NCI-H2196 treated with DMSO at 0.1 percent for 48 hours (cell line): ENCODE results near the gene GDNF.
"Not testable (repeated sequence)": the region's sequence is repeated elsewhere in the genome, so short reads cannot be mapped to it uniquely, and the experiment has no call there.

Experiments used
- DNase-seq: peaks from one replicate; lab custom pipeline; 2025; ENCODE audit not compliant: unreplicated experiment; lab: John Stamatoyannopoulos, UW

GDNF gene

DNA sequence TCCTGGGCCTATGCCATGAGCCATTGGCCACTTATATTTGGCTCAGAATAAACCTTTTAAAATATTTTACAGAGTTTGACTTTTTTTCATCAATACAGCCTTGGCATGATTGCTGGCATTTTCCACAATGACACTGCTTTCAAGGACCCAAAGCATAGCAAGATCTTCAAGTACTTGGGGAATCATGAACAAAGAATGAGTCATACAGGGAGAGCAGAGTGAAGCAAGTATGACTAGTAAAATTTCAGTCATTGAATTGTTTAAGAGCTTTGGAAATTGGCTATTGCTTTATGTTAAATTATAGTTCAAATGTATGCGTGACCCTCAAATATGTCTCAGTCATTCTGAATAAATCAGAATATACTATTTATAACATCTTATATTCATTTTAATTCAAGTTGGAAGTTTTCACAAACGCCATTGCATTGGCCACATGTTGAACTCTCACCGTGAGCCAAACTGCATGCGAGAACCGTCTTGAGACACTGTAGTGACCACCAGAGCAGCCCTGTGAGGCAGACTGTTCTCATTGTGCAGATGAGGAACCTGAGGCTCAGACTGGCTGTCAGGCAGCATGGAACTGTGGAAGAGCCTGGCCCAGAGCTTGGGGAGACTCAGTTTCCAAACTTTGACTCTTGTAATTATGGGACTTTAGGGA lies 52.9 kb downstream of the GDNF start:
- no peak for DNase-seq

DNA sequence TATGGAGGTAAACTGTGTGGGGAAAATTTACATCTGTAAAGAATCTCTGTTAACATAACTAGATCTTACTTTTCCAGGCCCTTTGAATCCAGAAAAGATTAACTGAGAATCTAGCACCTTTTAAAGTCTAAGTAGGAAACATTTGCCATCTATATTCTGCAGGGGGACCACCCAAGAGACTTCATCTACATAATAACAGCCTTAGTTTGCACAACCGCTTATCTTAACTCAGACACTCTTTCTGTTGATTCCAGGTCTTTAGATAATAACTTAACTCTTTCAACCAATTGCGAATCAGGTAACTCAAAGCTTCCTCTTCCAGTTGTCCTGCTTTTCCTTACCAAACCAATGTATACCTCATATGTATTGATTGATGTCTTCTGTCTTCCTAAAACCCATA lies 53.4 kb downstream of the GDNF start:
- DNase-seq: no peak

DNA sequence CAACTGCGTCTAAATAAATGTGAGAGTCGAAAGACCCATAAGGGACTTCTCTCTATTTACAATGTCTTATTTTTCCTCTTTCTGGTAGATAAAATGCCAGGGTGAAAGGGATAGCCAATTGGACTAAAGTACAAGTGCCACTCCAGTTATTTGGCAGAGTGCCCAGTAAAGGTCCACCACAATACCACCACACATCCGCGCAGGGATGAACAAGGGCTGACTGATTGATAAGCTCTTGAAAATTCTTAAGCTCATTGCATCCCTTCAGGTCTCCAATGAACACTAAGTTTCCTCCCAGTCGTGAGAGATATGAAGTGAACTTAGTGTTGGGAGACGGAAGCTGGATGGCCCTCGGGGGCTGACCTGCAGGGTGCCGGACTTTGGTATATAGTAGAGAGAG lies 58.4 kb downstream of the GDNF start:
- DNase-seq: not testable (repeated sequence)

DNA sequence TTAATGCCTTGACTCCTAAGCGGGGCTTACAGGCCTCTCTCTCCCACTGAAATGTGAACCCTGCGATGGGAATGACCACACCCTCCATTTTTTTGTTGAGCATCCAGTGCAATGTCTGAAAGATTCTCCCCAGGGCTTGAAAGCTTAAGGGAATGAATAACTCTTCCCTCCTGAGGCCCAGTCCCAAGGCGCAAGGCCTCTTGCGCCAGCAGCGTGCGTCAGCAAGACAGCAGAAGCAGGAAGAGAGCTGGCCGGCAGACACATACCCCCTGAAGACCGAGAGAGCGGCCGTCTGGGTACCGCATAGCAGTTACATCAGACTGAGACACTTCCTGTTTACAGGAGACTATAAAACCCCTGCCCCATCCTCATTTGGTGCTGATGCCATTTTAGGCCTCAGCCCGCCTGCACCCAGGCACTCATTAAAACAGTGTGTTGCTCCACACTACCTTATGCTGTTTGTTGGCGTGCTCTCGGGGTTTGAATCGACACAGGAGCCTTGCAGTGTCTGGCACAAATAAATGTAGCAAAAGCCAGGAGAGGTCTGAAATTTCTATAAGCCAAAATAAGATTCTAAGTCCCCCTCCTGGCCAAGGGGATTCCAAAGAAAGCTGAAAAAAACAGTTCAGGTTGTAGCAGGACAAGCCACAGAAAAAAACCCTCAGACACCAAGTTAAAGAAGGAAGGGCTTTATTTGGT lies 62.3 kb downstream of the GDNF start:
- DNase-seq: no peak

DNA sequence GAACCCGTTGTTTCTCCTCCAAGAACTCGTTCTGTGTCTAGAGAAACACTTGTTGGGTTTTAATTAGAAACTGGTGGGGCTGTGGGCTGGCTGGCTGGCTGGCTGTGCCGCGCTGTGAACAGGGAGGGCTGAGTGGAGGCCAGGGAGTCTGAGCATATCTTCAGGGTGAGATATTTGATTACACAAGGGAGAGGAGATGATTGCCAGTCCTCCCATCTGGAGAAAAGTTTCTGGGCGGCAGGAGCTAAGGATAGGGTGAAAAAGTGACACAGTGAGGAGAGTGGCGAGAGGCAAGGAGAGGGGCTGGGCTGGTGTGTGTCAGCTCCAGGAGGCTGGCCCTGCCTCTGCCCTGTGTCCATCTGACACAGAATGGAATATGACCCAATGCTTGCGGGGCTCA lies 63.0 kb downstream of the GDNF start:
- DNase-seq: no peak

DNA sequence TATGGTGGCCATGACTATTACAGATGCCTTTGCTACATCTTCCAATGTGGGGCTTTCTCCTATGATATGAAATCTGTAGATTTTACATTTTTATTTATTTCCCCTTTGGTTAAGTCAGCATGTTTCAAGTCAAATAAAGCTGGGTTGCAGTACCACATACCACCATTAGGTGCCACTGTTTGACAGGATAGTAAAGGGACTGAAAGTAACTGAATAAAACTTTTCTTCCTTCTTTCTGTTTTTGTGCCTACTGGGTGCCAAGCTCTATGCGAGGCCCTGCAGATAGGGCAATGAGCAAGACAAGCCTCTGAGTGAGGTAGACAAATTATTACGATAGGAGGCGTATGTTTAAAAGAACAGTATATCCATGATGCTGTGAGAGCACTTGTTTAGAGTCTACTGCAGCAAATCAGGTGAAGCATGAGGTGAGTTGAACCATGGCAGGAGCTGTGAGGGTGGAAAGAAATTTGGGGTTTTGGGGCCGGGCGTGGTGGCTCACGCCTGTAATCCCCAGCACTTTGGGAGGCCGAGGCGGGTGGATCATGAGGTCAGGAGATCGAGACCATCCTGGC lies 64.8 kb downstream of the GDNF start:
- no peak for DNase-seq

DNA sequence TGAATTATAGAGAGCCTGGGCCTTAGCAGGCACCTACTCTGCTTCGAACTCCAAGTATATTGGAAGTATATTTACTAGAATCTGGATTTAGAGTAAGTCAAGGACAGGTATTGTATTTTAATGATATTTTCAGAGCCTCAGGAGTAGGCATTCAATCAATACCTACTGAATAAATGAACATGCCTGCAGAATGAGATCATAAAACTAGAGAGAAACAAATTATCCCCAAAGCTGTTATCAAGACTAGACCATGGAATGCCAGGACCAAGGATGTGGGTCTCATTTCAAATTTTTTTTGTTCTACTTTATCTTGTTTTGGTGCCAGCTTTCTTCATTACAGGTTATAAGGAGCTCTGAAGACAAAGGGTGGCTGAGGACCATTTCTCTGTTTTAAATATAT lies 66.0 kb downstream of the GDNF start:
- no peak for DNase-seq

DNA sequence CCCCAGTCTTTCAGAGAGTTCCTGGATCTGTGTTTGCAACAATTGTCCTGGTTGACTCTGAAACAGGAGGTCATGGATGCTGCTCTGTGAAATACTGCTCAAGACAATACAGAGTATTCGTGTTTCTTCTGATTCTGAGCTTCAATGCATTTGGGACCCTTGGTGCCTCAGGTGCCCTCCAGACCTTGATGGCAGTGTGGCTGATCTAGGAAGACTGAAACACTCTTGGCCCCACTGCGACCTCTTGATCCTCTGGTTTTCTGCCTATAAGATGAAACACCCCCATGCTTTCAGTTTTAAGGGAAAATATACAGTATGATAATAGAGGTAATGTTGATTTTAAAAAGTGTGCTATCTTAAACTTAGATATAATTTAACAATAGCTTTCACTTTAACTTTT lies 67.6 kb downstream of the GDNF start:
- DNase-seq: no peak

DNA sequence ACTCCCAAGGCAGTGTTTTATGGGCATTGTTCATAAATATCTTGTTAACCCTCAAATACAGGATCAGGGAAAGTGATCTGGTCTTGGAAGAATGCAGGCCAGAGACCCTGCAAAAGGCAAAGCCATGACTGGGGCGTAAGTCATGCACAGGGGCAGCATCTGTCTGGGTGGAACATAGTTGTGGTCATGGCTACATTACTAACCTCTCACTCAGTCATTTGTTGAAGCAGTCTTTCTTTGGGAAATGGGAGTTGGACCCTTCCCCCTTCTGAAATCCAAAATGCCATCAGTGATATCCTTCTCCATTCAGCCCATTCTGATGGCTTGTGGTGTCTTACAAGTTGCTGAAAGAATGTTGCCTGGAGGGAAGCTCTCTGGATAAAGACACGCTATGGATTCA lies 68.1 kb downstream of the GDNF start:
- DNase-seq: no peak

DNA sequence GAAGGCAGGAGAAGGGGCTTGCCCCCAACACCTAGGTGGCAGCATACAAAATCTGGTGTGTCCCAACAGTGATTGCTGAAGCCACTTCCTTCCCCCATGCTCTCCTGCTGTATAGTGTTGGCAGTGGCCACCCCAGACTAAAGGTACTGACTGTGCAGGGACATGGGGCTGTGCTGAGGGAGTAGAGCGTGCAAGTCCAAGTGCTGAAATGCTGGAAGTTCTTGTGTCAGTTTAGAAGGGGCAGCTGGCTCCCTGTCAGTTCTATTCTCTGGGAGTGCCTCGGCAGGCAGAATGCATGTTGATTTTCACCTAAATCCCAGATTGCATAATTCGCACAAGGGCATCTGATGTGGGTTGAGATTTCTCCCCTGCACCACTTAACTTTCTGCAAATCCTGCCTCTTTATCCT lies 68.6 kb downstream of the GDNF start:
- DNase-seq: no peak

DNA sequence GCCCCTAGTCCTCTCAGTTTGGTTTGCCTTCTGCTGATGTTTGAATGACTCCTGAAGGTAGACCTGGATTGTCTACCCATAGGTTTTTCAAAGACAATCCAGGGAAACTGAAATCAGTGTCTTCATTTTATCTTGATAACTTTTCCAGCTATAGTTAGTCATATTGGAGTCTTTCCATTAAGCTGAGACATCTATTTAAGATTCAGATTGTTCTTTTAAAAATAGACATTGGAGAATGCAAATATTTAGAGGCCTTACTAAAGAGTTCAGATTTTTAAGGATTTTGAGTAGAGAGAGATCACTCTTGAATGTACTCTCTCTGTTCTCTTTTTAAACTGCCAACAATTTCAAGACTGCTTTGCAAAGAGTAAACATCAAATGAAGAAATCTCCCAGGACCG lies 69.1 kb downstream of the GDNF start:
- no peak for DNase-seq

DNA sequence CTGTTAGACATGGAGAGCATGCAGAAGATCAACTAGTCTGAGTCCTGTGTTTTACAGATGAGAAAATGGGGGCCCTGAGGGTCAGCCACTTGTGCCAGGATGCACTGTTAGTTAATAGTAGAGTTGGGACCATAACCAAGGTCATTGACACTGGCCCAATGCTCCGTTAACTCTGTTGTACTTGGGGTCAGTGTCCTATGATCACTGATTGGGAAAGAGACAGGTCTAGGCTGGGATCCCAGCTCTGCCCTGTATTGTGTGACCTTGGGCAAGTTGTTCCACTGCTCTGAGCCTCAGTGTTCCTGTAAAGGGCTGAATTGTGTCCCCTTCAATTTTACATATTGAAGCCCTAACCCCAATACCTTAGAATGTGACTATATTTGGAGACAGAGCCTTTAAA lies 70.0 kb downstream of the GDNF start:
- DNase-seq: no peak

DNA sequence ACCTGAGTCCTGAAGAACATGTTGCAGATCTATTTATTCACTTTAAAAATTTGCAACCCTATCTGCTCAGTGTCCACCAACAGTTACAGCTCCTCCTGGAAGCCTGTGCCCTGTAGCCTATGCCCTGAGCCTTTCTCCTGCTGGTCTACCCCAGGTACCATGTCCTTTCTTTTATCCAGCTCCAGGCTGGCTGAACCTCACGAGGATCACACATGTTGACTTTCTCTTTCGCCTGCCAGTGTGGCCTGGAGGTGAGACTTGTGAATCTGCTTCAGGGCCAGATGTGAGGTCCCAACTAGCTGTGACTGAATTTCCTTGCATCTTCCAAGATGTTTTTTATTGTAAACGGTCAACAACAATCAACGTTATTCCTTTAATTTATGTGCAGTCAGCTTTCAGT lies 70.7 kb downstream of the GDNF start:
- no peak for DNase-seq

DNA sequence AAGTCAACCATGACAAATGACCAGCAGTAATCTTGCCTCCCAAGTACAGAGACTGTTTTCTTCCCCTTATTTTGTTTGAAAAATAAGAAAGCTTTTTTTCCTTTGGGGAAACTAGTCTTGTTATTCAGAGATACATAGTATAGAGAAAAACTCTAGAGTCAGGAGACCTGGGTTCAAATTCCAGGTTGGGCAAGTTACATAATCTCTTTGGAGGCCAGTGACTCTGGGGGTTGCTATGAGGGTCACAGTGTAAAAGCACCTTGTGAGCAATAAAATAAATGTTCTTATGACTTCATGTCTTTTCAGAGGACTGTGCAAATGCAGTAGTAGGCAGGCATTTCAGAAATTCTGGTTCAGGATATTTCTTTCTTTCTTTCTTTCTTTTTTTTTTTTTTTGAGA lies 71.5 kb downstream of the GDNF start:
- DNase-seq: no peak

DNA sequence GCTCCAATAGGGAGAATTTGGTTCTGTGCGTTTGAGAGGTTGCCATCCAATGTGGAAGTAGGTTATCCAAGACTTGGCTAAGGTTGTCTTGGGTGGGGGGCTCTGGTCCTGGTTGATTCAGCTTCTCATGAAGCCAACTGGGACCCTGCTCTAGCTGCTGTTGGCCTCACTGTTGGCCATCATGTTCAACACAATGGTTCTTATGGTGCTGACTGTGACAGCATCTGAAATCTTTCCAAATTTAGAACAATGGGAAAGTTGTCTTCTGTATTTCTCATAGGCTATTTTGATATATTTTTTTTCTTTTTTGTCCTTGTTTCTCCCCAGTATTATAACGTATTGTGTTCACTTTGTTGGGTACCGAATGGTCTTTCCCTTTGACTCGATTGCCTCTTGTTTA lies 71.9 kb downstream of the GDNF start:
- no peak for DNase-seq

DNA sequence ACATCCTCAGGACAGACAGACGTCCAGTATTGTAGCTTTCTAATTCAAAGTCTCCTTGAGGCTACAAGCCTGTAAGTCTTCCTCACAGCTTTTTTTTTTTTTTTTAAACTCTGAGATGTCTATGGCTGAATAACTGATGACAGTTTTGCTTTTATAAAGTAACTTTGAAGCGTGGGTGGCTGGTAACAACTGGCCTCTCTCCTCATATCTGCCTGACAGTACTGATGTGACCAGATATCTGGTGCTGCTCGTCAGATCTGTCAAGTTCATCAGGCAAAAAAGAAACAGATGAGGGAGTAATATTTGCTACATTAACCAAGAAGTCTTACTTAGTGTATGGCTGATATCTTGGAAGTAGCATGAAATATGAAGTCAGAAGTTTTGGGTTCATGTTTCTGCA lies 72.6 kb downstream of the GDNF start:
- no peak for DNase-seq
